CD4-positive, alpha-beta T cell (primary cell): ENCODE data around the gene ZIC5. TPM values are rescaled to one million over a fixed set of nuclear protein-coding genes. Genes with fewer than 3 reads are reported as not detected.
A peak's percentile ranks its signal among the peaks of the same experiment; 100 is the strongest.

Experiments used
- ATAC-seq: fragments of 200-7000 bp; cut with Tn5 transposase; one replicate; pipeline ENCODE4 v1.10.0; 2022; ENCODE audit warnings: mild to moderate bottlenecking; ENCODE audit not compliant: poor library complexity
- CTCF ChIA-PET: fragments of 350-600 bp; sonication (Branson Sonifier 250); formaldehyde crosslinking; loops from one replicate; lab custom pipeline; 2021; ENCODE audit warnings: antibody characterized with exemption, inconsistent platforms; lab: Charles Lee
- POLR2A ChIA-PET: fragments of 350-600 bp; sonication (Branson Sonifier 250); formaldehyde crosslinking; loops from one replicate; lab custom pipeline; 2021; ENCODE audit warnings: antibody characterized with exemption, inconsistent platforms; lab: Charles Lee
- DNase-seq, 14 experiments: peaks; one replicate each; pipeline ENCODE4 v3.0.0-alpha.2; 2013 to 2020; ENCODE audit warnings: mixed read lengths in 2 of 14
- H3K27ac ChIP-seq, 2 donors: one replicate each; pipeline versions ENCODE4 v1.5.1 to v1.7.0; 2013; ENCODE audit warnings: low read length in 2 of 2, low read depth in 1 of 2, mild to moderate bottlenecking in 1 of 2
- H3K27me3 ChIP-seq, 2 experiments: 1 replicate in 1 of 2; 2 replicates in 1 of 2; pipeline versions ENCODE4 v1.6.1 to v1.7.0; 2013; ENCODE audit warnings: low read length in 2 of 2, control low read depth in 1 of 2, mild to moderate bottlenecking in 1 of 2, moderate library complexity in 1 of 2; ENCODE audit not compliant: insufficient read depth in 2 of 2, control insufficient read depth in 1 of 2
- H3K36me3 ChIP-seq: one replicate; pipeline ENCODE4 v1.6.1; 2013; ENCODE audit warnings: low read length, control low read depth; ENCODE audit not compliant: insufficient read depth
- H3K4me1 ChIP-seq: one replicate; pipeline ENCODE4 v1.6.1; 2013; ENCODE audit warnings: low read length, control low read depth; ENCODE audit not compliant: insufficient read depth
- H3K4me3 ChIP-seq: one replicate; pipeline ENCODE4 v1.5.1; 2013; ENCODE audit warnings: mild to moderate bottlenecking, low read length, moderate library complexity
- H3K9me3 ChIP-seq, 2 experiments: 1 replicate in 1 of 2; 2 replicates in 1 of 2; pipeline versions ENCODE4 v1.6.1 to v1.7.0; 2013; ENCODE audit warnings: low read length in 2 of 2, mild to moderate bottlenecking in 2 of 2, control low read depth in 1 of 2, moderate library complexity in 1 of 2; ENCODE audit not compliant: control insufficient read depth in 1 of 2, insufficient read depth in 1 of 2
- H3K27ac Mint-ChIP-seq: one replicate; pipeline ENCODE4 v1.8.0; 2020; ENCODE audit warnings: mixed read lengths
- H3K27me3 Mint-ChIP-seq: one replicate; pipeline ENCODE4 v1.8.0; 2021; ENCODE audit warnings: mixed read lengths
- H3K36me3 Mint-ChIP-seq: one replicate; pipeline ENCODE4 v1.8.0; 2021; ENCODE audit warnings: low read depth, mixed read lengths
- H3K4me1 Mint-ChIP-seq: one replicate; pipeline ENCODE4 v1.8.0; 2021; ENCODE audit warnings: low read depth, mixed read lengths
- H3K4me3 Mint-ChIP-seq: one replicate; pipeline ENCODE4 v1.8.0; 2020; ENCODE audit warnings: mild to moderate bottlenecking, mixed read lengths
- H3K9me3 Mint-ChIP-seq: one replicate; pipeline ENCODE4 v1.8.0; 2020; ENCODE audit warnings: mixed read lengths
- CTCF ChIP-seq: fragments of 200-600 bp; IDR thresholded peaks from one replicate; pipeline ENCODE4 v1.8.0; 2022; ENCODE audit warnings: antibody characterized with exemption, mild to moderate bottlenecking
- intact Hi-C, 2 experiments: fragments of 100-400 bp; cut with DNase I in 1 of 2; cut with micrococcal nuclease in 1 of 2; formaldehyde crosslinking; loops; one replicate each; pipeline versions ENCODE4 v1.15.1 to v1.9.0; 2023 to 2025; cut with DNase I, micrococcal nuclease
- total RNA-seq, 174 experiments: library from RNA in 2 of 174; stranded (reverse) in 2 of 174; gene quantifications; one replicate each; pipeline ENCODE4 v1.2.3 and lab custom pipeline; 2021 to 2026

Gene ZIC5
- total RNA-seq, 2 experiments from 2014 or later = not detected

GRCh38 chr13:99980201-99980823 is 8.7 kb upstream of the ZIC5 start:
- no peak for TF ChIP-seq CTCF
- Histone ChIP-seq H3K27ac (no peak overlapping the region), H3K27me3 (peaks cover 77 to 90% of the 10 kb centered on the region in 2 experiments), H3K4me3 (peak overlapping the region; percentile 19), H3K9me3 (peaks cover 48 to 62% of the 10 kb centered on the region in 2 experiments), H3K36me3 (no peaks in the 10 kb centered on the region), H3K4me1 (peaks cover 59% of the 10 kb centered on the region)
- H3K4me3 Mint-ChIP-seq = no peak overlapping the region
- H3K4me1 Mint-ChIP-seq = peaks cover 13% of the 10 kb centered on the region
- peaks cover 6% of the 10 kb centered on the region for H3K36me3 Mint-ChIP-seq
- DNase-seq (peak in 9 of 14 experiments; percentile 37 to 77 (median 48)), ATAC-seq (peak; percentile 79)
- H3K27ac Mint-ChIP-seq = no peak overlapping the region
- ChIA-PET CTCF (no interaction called here), POLR2A (interaction anchor here (1.4 to 1.6 kb wide), 2 partner anchors 15 to 324 kb away, joined by 4 read pairs; no protein-coding TSS in a partner anchor)
- peaks cover 69% of the 10 kb centered on the region for H3K27me3 Mint-ChIP-seq
- H3K9me3 Mint-ChIP-seq = peaks cover 12% of the 10 kb centered on the region
- intact Hi-C loops = no loop called here

GRCh38 chr13:99979453-99980200 is 8.1 kb upstream of the ZIC5 start:
- no peak overlapping the region for H3K27ac ChIP-seq
- intact Hi-C loops = no loop called here
- peaks cover 74% of the 10 kb centered on the region for H3K27me3 Mint-ChIP-seq

More at GRCh38 chr13:99979453-99980200, 8.1 kb upstream of the ZIC5 start:
- ChIA-PET CTCF (no interaction called here), POLR2A (interaction anchor here (1.4 kb wide), 1 partner anchor 323 kb away, joined by 4 read pairs; no protein-coding TSS in a partner anchor)
- H3K4me1 Mint-ChIP-seq = peaks cover 12% of the 10 kb centered on the region
- no peak overlapping the region for H3K4me3 ChIP-seq
- no peak for TF ChIP-seq CTCF
- peaks cover 53% of the 10 kb centered on the region for H3K4me1 ChIP-seq
- H3K9me3 ChIP-seq = peaks cover 52 to 63% of the 10 kb centered on the region in 2 experiments
- peak overlapping the region; percentile 7 for H3K27ac Mint-ChIP-seq
- peaks cover 12% of the 10 kb centered on the region for H3K9me3 Mint-ChIP-seq
- DNase-seq = peak in 1 of 14 experiments; percentile 26
- no peak for ATAC-seq
- H3K4me3 Mint-ChIP-seq = peak overlapping the region; percentile 63
- H3K27me3 ChIP-seq = peaks cover 78 to 91% of the 10 kb centered on the region in 2 experiments
- no peaks in the 10 kb centered on the region for H3K36me3 ChIP-seq
- peaks cover 5% of the 10 kb centered on the region for H3K36me3 Mint-ChIP-seq
